ENCODE measurements around the gene ZNF76. TPM values are rescaled to one million over a fixed set of nuclear protein-coding genes. Genes with fewer than 3 reads are reported as not detected.

The ZNF76 gene
- total and polyA plus RNA-seq, 2 donors (not counting 3 experiments of a cell fraction or from before 2014, with no cell fraction given), result 27.9 to 34.6 TPM

GRCh38 chr6:35300848-35301247, 41.3 kb downstream of the ZNF76 start:
- Histone ChIP-seq H3K9me1 (replicated peaks; ENCODE audit: control insufficient read depth, extremely low read depth, insufficient read depth, low read length) (no peaks in the 10 kb centered on the region), H3K9me3 (replicated peaks; ENCODE audit: control insufficient read depth, insufficient read depth, low read length) (no peaks in the 10 kb centered on the region), H3K4me2 (ENCODE audit: insufficient read depth, low read length) (no peak overlapping the region), H3K36me3 (ENCODE audit: control insufficient read depth in 2 of 2, extremely low read depth in 1 of 2, insufficient read depth in 2 of 2, low read length in 2 of 2) (no peaks in the 10 kb centered on the region), H2AFZ (ENCODE audit: low read depth, low read length) (no peak overlapping the region), H3K27ac (ENCODE audit: insufficient read depth, low read depth, low read length) (no peak overlapping the region), H3K27me3 (ENCODE audit: control insufficient read depth in 2 of 2, insufficient read depth in 2 of 2, low read length in 2 of 2) (no peaks in the 10 kb centered on the region), H3K4me1 (ENCODE audit: control insufficient read depth, extremely low read depth, insufficient read depth, low read length) (peaks cover 17% of the 10 kb centered on the region), H3K4me3 (replicated peaks in 1 of 3; ENCODE audit: insufficient read depth in 1 of 3, low read depth in 1 of 3, low read length in 3 of 3) (no peak overlapping the region), H4K20me1 (replicated peaks; ENCODE audit: control insufficient read depth, extremely low read depth, insufficient read depth, low read length) (no peaks in the 10 kb centered on the region), H3K79me2 (ENCODE audit: control insufficient read depth, insufficient read depth, low read length) (no peaks in the 10 kb centered on the region), H3K9ac (replicated peaks; ENCODE audit: extremely low read depth, insufficient read depth, low read length) (no peak overlapping the region)
- no peak for DNase-seq (ENCODE audit: low read depth, low spot score)
- POLR2A ChIA-PET, result no interaction called here
- dilution Hi-C loops (cut with MboI; ENCODE audit: extremely low pct_ligation_motif_present, low sequenced_read_pairs) (no loop called here), intact Hi-C loops (cut with micrococcal nuclease) (no loop called here)
- no peak for TF ChIP-seq MYC (IDR thresholded peaks at IDR 0.05; ENCODE audit: low read depth, low read length)
- TF ChIP-seq FOS (IDR thresholded peaks at IDR 0.05; ENCODE audit: borderline replicate concordance, insufficient read depth, low read length), result no peak
- no peak for TF ChIP-seq JUN (IDR thresholded peaks at IDR 0.05; ENCODE audit: borderline replicate concordance, insufficient read depth, insufficient read length, low read depth)
- no peak for TF ChIP-seq CTCF (IDR thresholded peaks at IDR 0.05; ENCODE audit: extremely low read depth in 1 of 2, insufficient read depth in 1 of 2, low read depth in 1 of 2, low read length in 2 of 2)
- TF ChIP-seq EZH2 (IDR thresholded peaks at IDR 0.05; ENCODE audit: borderline replicate concordance, low read depth, low read length, severe bottlenecking), result no peak
- no peak for TF ChIP-seq GATA2 (IDR thresholded peaks at IDR 0.05; ENCODE audit: insufficient read depth, insufficient read length, low read depth, low read length)
- no peak for TF ChIP-seq POLR2A (IDR thresholded peaks at IDR 0.05; ENCODE audit: low read depth, low read length)
- TF ChIP-seq MAX (IDR thresholded peaks at IDR 0.05; ENCODE audit: insufficient read depth, insufficient read length), result no peak
- no peak for FAIRE-seq
- no TSS peak for BruUV-seq (replicated peaks)
- CTCF ChIA-PET, result interaction anchor here (0.6 to 1.5 kb wide), 5 partner anchors 8 to 149 kb away, joined by 3 to 6 read pairs (median 3); no protein-coding TSS in a partner anchor
